Activated naive CD4-positive, alpha-beta T cell treated with anti-CD3 and anti-CD28 coated beads, Interleukin-2, amount 50 U/mL, for 16 hours (primary cell): ENCODE results near the gene HSD17B4.
"Not testable (repeated sequence)": the region's sequence is repeated elsewhere in the genome, so short reads cannot be mapped to it uniquely, and the experiment has no call there.

Experiments
- DNase-seq: peaks from one replicate; pipeline ENCODE4 v3.0.0-alpha.2; 2020

Gene HSD17B4

DNA sequence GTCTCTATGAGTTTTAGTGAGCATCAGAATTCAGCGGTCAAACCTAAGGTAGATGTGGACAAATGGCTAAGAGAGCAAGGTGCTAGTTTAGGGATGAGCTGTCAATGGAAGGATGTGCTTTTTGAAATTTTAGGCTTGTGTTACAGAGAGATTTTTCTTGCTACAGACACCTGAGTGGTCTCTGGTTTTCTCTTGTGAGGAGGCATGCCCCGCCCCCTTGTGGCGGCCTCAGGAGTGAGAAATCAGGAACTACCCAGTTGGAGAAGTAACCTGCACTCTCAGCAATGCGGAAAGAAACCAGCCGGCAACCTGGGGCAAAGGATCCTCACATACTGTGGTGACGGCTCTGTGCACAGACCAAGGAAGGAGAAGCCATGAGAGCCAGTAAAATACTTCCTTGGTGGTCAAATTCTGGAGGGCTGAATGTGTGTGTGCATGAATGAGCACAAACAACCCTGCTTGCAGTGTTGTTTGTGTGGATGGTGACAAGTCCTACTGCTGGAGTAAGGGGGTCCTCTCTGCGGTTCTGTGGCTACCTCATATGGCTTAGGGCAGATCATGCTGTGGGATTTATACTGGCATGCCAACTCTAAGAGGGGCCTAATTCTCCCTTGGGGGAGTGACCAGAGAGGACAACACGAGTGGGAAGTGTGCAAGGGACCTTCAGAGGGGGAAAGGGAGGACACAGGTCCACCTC, 16.7 kb upstream of the HSD17B4 start:
- DNase-seq, result peak; percentile 76

DNA sequence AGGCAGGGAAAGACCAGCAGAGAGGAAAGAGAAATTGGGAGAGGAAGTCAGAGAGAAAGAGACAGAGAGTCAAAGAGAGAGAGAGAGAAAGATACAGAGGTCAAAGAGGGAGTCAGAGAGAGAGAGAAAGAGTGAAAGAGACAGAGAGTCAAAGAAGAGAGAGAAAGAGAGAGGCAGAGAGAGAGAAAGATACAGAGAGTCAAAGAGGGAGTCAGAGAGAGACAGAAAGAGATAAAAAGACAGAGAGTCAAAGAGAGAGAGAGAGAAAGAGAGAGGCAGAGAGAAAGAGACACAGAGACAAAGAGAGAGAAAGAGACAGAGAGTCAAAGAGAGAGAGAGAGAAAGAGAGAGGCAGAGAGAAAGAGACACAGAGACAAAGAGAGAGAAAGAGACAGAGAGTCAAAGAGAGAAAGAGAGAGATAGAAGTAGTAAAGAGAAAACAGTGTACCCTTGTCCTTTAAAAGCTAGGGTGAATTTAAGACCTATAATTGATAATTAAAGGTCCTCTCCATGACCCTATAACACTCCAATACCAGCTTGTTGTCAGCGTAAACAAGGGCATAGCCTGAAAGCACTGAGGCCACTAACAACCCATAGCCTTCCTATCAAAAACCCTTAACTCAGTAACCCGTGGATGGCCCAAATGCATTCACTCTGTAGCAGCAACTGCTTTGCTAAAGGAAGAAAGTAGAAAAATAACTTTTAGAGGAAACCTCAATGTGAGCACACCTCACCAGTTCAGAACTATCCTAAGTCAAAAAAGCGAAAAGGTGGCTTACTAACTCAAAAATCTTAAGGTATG, 14.3 kb upstream of the HSD17B4 start:
- not testable (repeated sequence) for DNase-seq

DNA sequence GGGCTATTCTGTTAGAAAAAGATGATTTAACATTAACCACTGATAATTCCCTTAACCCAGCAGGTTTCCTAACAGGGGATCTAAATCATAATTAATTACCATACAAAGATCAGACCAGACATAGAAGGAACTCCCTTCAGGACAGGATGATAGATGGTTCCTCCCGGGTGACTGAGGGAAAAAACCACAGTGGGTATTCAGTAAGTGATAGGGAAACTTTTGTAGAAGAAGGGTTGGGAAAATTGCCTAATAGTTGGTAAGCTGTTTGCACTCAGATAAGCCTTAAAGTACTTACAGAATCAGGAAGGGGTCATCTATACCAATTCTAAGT, 13.7 kb upstream of the HSD17B4 start:
- not testable (repeated sequence) for DNase-seq

DNA sequence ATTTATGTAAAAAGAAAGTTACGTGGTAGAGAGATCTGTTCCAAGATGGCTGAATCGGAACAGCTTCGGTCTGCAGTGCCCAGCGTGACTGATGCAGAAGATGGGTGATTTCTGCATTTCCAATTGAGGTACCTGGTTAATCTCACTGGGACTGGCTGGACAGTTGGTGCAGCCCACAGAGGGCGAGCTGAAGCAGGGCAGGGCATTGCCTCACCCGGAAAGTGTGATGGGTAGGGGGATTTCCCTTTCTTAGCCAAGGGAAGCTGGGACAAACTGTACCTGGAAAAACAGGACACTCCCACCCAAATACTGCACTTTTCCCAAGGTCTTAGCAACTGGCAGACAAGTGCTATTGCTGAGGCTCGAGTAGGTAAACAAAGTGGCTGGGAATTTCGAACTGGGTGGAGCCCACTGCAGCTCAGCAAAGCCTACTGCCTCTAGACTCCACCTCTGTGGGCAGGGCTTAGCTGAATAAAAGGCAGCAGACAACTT, 13.1 kb upstream of the HSD17B4 start:
- DNase-seq, result peak; percentile 32

DNA sequence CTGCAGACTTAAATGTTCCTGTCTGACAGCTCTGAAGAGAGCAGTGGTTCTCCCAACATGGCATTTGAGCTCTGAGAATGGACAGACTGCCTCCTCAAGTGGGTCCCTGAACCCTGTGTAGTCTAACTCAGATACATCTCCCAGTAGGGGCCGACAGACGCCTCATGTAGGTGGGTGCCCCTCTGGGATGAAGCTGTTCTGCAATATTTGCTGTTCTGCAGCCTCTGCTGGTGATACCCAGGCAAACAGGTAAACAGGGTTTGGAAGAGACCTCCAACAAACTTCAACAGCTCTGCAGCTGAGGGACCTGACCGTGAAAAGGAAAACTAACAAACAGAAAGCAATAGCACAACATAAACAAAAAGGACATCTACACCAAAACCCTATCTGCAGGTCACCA, 12.7 kb upstream of the HSD17B4 start:
- not testable (repeated sequence) for DNase-seq

DNA sequence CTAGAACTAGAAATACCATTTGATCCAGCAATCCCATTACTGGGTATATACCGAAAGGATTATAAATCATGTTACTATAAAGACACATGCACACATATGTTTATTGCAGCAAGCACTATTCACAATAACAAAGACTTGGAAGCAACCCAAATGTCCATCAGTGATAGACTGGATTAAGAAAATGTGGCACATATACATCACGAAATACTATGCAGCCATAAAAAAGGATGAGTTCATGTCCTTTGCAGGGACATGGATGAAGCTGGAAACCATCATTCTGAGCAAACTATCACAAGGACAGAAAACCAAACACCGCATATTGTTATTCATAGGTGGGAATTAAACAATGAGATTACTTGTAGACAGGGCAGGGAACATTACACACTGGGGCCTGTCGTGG, 7.7 kb upstream of the HSD17B4 start:
- DNase-seq, result not testable (repeated sequence)

DNA sequence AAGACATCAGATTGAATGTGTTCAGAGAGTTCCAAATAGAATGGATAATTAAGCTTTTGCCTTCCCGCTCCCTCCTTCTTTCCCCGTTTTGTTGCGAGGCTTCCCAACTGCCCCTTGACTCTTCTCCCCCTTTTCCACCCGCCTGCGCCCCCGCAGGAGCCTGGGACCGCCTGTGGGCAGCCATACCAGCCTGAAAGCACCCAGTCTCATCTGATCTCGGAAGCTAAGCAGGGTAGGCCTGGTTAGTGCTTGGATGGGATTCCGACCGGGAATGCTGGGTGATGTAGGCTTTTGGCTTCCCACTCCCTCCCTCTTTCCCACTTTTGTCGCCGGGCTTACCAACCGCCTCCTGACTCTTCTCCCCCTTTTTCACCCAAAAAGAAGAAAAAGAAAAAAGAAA, 6.8 kb upstream of the HSD17B4 start:
- no peak for DNase-seq

DNA sequence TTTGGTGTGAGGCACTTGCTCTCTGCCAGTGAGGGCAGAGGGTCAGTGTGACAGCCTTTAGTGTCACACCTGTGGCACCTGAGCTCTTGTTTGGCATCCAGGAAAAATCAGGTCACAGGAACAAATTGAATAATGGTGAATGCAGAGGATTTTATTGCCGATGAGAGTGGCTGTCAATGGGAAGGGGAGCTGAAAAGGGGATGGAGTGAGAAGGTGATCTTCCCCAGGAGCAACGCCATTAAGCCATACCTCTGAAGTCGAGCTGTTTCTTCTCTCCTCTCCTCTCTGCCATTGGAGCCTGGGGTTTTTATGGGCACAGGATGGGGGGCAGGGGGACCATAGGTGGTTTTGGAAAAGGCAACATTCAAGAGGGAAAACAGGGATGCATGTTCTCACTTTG, 2.4 kb upstream of the HSD17B4 start:
- DNase-seq, result no peak

DNA sequence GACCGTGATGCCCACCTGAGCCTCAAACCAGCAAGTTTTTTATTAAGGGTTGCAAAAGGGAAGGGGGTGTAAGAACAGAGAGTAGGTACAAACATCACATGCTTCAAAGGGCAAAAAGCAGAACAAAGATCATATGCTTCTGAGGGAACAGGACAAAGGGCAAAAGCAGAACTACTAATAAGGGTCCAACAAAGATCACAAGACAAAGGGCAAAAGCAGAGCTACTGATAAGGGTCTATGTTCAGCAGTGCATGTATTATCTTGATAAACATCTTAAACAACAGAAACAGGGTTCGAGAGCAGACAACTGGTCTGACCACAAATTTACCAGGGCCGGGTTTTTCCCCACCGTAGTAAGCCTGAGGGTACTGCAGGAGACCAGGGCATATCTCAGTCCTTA, 1.7 kb upstream of the HSD17B4 start:
- not testable (repeated sequence) for DNase-seq

DNA sequence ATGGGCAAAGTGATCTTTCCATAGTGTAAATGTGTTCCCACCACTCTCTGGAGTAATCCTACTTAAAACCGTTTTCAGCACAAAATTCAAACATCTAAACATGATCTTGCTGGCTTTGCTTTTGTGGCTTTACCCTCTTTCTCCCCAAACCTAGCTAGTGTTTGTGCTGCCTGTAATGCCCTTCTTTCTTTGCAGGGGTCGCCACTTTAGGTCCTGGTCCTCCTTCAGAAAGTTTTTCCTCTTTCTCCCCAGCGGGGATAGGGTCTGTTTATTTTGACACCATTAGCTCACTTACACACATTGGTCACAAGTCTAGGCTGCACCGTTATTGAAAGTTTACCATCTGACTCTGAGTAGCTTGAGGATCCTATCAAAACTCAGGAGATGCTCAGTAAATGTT, 736 bp upstream of the HSD17B4 start:
- DNase-seq, result no peak

DNA sequence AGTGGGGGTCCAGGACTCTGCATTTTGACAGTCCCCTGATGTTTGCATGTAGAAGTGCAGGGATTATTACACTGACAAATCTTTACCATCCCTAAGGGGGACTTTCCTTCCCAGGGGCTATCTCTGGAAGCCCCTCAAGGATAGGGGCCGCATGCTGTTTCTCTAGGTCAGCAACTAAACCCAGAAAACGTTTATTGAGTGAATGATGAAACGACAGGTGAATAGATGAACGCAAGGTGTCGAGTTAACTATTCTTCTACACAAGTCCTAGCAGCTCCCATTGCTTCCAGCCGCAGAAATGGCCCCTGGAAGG, 281 bp upstream of the HSD17B4 start:
- DNase-seq, result no peak

DNA sequence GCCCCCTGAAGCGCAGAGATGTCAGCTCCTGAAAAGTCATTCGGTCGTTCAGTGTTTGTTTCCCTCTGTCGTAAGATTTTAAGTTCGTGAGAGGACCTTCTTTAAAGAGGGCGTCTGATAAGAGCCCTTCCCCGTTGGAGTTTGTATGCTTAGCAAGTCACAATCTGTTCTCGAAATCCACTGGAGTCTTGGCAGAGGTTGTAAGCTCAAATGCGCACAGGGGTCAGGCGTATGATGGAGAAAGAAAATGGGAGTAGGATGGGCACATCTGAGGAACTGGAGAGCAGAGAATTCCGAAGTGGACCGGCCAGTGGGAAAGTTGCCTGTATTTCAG, 710 bp downstream of the HSD17B4 start:
- DNase-seq, result no peak

DNA sequence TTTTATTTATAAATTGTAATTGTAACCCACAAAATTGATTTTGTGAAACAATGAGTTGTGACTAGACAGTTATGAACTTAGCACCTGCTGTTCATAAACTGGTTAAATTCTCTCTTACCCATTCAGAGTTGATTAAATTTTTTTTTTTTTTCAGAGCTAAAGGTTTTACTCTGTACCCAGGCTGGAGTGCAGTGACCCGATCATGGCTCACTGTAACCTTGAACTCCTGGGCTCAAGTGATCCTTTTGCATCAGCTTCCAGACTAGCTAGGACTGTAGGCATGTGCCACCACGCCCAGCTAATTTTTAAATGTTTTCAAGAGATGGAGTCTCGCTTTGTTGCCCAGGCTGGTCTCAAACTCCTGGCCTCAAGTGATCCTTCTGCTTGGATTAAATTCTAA, 1.9 kb downstream of the HSD17B4 start:
- DNase-seq, result no peak

DNA sequence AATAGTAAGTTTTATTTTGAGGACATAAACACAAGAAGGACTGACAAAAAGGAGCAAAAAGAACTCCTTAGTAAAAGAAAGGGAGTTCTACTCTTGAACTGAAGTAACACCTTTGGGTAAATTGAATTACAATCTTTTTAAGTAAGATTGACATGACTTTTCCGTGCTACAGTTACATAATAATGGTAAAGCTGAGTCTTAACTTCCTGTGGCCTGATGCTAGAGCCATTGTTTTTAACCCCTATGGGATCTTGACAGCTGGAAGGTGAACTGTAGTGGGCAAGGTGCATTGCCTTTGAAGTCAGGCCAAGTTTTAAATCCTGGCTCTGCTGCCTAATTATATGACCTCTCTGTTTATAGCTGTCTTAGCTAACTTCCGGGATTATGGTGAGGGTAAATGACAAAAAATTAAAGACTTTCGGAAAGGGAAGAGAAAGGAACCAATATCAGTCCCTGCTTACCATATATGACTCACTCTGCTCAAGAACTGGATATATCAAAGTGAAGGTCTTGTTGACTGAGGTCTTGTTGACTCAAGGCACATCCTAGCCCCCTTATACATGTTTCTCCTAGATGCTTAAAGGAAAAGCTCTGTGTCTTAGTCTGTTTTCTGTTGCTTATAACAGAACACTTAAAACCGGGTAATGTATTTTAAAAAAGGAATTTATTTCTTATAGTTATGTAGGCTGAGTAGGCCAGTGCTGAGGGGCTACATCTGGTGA, 6.8 kb downstream of the HSD17B4 start:
- DNase-seq, result no peak

DNA sequence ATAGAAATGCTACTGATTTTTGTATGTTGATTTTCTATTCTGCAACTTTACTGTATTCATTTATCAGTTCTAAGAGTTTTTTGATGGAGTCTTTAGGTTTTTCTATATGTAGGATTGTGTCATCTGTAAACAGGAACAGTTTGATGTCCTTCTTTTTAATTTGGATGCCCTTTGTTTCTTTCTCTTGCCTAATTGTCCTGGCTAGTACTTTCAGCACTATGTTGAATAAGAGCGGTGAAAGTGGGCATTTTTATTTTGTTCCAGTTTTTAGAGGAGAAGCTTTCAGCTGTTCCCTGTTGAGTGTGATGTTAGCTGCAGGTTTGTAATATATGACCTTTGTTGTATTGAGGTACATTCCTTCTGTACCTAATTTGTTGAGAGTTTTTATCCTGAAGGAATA, 13.3 kb downstream of the HSD17B4 start:
- DNase-seq, result no peak

DNA sequence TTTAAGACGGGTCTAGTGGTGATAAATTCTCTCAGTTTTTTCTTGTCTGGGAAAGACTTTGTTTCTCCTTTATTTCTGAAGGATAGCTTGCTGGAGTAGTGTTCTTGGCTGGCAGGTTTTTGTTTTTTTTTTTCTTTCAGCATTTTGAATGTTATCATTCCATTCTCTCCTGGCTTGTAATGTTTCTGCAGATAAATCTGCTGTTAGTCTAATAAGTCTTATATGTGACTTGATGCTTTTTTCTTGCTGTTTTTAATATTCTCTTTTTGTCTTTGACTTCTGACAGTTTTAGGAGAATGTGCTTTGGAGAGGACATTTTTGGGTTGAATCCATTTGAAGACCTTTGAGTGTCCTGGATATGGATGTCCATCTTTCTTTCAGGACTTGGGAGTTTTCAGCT, 16.0 kb downstream of the HSD17B4 start:
- DNase-seq, result no peak

DNA sequence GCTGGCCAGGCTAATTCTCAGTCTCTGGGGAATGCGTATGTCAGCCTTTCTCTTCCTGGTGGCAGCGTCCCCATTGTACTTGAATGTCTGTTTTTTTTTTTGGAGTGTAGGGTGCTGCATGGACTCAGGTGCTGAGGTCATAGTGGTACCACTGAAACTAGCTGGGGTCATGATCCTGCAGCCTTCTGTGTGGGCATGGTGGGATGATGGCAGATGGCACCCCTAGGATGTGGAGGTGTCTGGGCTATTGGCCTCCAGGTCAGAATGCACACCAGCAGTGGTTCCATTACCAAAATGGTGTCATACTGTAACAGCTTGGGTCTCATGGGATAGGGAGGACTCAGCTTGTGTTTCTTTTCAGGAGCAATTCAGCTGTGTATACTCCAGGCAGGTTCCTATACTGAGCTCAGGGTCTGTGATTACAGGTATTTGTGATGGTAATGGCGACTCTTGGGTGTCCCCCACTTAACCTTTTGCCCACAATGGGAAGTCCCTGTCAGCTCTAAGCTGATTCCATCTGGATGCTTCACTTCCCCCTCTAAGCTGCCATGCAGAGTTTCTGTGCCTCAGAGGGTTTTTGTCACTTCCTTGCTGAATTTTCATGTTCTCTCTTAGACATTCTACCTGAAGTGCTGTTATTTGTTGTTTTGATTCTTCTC, 17.9 kb downstream of the HSD17B4 start:
- no peak for DNase-seq

DNA sequence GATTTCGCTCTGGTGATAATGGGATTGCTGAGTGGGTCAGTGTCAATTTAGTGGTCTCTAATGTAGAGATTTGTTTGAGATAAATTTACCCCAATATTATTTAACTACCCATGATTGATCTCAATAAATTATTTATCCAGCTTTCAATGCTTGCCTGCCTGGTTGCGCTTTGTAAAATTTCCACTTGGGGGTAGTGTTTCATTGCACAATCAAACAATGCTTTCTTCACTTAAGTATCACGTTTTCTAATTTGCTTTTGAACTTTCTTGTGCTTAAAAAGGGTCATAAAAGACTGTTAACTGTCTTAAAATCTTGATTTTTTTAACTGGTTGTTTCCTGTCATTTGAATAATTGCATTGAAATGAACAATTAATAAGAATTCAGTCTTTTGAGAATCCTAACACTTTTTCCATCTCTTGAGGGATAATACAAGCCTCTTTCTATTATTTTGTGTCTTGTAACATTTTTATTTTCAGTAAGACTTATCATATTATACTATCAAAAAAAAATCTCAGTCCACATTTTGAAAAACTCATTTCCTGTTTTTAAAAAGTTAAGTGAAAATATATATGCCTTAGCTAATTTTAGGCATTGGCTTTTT, 18.7 kb downstream of the HSD17B4 start:
- DNase-seq, result no peak

DNA sequence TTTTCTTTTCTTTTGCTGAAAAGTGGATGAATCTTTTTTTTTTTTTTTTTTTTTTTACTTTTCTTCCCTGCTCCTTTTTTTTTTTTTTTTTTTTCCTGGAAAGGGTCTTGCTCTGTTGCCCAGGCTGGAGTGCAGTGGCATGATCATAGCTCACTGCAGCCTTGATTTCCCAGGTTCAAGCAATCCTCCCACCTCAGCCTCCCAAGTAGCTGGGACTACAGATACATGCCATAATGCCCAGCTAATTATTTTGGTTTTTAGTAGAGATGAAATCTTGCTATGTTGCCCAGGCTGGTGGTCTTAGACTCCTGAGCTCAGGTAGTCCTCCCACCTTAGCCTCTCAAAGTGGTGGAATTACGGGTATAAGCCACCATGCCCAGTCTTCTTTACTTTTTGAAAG, 20.9 kb downstream of the HSD17B4 start:
- DNase-seq, result no peak

DNA sequence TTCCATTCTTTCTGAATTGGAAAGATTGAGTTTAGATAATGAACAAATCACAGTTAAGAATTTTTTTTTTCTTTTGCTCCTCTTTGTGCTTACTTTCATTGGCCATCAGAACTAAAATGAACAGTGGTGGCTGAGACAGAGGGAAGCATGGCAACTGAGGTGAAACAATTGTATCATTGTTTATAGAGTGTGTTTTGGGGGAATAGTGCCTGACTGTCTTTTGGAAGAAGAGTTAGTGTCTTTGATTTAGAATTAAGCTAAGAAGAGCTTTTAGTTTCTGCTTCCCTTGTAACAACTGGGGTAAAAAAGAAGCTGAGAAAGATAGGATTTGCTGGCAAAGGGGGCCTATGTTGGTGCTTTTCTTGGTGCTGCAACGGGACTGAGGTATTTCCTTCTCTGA, 24.0 kb downstream of the HSD17B4 start:
- DNase-seq, result no peak

DNA sequence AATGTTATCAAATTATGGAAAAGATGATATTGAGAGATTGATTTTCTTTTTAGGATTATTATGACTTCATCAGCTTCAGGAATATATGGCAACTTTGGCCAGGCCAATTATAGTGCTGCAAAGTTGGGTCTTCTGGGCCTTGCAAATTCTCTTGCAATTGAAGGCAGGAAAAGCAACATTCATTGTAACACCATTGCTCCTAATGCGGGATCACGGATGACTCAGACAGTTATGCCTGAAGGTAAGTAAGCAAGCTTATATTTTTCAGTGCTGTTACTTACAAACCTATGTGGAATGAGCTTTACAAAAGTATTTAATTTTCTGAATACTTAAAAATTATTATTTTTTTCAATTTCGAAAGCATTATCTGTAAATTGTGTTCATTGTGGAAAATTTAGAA, 26.5 kb downstream of the HSD17B4 start:
- no peak for DNase-seq

DNA sequence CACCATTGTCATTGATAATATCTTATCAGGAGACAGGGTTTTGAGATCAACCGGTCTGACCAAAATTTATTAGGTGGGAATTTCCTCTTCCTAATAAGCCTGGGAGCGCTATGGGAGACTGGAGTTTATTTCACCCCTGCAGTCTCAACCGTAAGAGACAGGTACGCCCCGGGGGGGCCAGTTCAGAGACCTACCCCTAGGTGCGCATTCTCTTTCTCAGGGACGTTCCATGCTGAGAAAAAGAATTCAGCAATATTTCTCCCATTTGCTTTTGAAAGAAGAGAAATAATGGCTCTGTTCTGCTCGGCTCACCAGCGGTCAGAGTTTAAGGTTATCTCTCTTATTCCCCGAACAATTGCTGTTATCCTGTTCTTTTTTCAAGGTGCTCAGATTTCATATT, 28.3 kb downstream of the HSD17B4 start:
- not testable (repeated sequence) for DNase-seq

DNA sequence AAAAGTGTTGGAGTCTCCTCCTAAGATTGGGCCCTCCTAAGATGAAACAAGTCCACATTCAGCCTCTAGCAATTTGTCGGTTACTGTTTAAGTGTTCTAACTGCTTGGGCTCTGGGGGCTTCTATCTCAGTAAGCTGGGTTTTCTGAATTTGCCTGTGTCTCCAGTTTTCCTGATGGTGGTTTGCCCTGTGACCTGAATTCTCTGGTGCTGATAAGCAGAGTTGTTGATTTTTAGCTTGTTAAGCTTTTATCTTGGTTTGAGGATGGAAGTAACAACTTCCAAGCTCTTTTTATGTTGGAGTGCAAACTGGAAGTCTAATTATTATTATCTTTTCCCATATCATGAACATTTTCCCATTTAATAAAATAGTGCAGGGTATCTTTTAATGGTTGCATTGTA, 30.9 kb downstream of the HSD17B4 start:
- no peak for DNase-seq
